LNCAP (cell line): Measurements from ENCODE around the gene SFR1.
A peak's percentile ranks its signal among the peaks of the same experiment; 100 is the strongest.

Experiments
- CTCF ChIP-seq: fragments of 450-650 bp; IDR thresholded peaks from 2 replicates; pipeline ENCODE4 v1.5.1; 2017; ENCODE audit warnings: mild to moderate bottlenecking

Gene SFR1

DNA sequence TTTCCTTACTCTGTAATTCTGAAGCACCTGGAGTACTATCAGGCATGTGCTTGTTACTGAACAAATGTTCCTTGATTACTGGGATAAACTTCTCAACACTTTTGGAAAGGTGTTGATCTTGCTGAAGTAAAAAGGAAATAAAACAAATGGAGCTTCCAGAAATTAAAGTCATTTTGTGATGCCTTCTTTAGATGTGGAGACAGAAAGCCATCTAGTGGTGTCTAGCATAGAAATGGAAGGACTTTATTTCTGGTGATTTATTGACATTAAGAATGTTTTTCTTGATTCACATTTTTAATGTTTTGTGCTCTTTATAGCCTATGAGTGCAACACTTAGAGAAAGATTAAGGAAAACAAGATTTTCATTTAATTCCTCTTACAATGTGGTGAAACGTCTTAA is 1.4 kb downstream of the SFR1 start:
- peak; percentile 49; the same call in 1 of the 2 replicates for TF ChIP-seq CTCF

- no peak for TF ChIP-seq CTCF
These were observed 5.4 kb downstream of the SFR1 start for GRCh38 chr10:104127411-104127810.

DNA sequence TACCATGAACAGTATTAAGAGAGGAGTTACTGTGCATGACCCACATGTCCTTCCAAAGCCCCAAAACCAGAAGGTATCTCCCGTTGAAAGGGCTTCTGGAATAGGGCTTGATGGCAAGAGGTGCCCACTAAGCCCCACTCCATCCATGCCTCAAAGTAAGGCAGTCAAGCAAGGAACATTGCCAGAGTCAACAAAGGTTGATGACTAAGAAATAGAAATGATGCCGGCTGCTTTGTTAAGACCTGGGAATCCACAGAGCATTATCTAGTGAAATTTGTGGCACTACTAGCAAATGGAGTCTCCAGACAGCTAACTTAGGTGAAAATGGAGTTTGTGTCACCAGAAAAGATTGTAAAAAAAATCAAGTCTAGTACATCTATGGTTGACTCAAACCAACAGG is 6.2 kb downstream of the SFR1 start:
- no peak for TF ChIP-seq CTCF

DNA sequence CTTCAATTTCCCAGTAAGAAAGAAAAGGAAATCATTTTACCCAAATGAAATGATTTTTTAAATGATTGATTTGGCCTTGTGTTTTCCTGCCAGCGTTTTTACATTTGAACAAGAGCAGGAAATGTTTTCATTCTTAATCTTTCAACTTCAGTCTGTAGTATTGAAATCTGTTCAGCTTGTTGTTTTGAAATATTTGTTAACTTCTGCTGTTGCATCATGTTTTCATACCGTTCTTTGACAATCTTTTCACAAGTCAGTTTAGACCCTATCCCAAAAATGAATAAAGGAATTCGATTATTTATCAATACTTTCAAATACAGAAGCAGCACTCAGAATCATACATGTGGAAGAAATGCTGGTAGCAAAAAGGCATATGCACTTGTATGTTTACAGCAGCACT is 8.1 kb downstream of the SFR1 start:
- TF ChIP-seq CTCF, result no peak

GRCh38 chr10:104138131-104138530 is 16.2 kb downstream of the SFR1 start:
- no peak for TF ChIP-seq CTCF

DNA sequence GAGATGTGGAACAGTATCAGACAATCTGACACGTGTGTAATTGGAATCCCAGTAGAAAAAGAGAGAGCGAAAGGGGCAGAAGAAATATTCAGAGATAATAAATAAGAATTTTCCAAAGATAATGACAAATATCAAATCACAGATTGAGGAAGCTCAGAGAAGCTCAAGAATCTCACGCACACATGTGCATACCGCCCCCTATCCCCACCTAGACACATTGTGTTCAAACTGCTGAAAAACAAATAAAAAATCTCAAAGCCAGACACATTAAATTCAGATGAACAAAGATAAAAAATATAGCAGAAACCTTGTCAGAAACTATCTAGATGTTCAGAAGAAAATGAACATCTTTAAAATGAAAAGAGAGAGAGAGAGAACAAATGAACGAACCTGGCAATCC is 17.2 kb downstream of the SFR1 start:
- TF ChIP-seq CTCF, result peak; percentile 34; the same call in 1 of the 2 replicates

DNA sequence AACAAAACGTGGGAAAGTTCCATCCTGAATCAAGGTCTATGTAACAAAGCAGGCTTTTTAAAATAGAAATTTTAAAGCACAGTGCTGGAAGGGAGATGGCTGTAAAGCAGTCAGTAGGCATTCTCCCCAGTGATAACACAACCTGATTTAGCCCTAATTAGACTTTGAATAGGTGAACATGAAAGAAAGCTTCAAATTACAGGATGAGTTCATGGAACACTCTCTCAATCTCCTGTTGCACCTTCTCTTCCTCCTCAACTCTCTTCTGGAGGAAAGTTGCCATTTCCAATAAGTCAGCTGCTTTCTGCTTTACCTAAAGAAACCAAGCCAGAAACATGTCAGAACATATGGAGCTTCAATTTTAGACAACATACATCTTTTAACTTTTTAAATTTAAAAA is 20.1 kb downstream of the SFR1 start:
- no peak for TF ChIP-seq CTCF

GRCh38 chr10:104143829-104144228 is 21.9 kb downstream of the SFR1 start:
- TF ChIP-seq CTCF, result no peak
